ENCODE results near the gene TM9SF1. TPM values are rescaled to one million over a fixed set of nuclear protein-coding genes. Genes with fewer than 3 reads are reported as not detected.

The TM9SF1 gene
- total and polyA plus RNA-seq, 2 of the 13 experiments (the other 11 are each of a cell fraction or from before 2014, with no cell fraction given), result 83.2 to 110 TPM

GRCh38 chr14:24188251-24189058, 6.8 kb downstream of the TM9SF1 start, which contains the start of gene IPO4 (continued):
- TF ChIP-seq ATF6 (CRISPR knock-in tag; conservative IDR thresholded peaks at IDR 0.05), result peak; percentile 97; the same call in 1 of the 2 replicates
- no peak for TF ChIP-seq MAFG (CRISPR knock-in tag; IDR thresholded peaks at IDR 0.05)
- TF ChIP-seq TCF7 (IDR thresholded peaks at IDR 0.05; ENCODE audit: low read depth), result peak; percentile 57; the same call in 1 of the 2 replicates
- TF ChIP-seq FLYWCH1 (CRISPR knock-in tag; IDR thresholded peaks at IDR 0.05), result no peak; the same call in 1 of the 2 replicates
- TF ChIP-seq JUNB (CRISPR knock-in tag; IDR thresholded peaks at IDR 0.05; ENCODE audit: borderline replicate concordance), result no peak
- TF ChIP-seq ZNF792 (CRISPR knock-in tag; IDR thresholded peaks at IDR 0.05), result peak; percentile 99
- TF ChIP-seq NRL (CRISPR knock-in tag; IDR thresholded peaks at IDR 0.05; ENCODE audit: borderline replicate concordance), result peak; percentile 98; the same call in 1 of the 2 replicates
- peak; percentile 100 for TF ChIP-seq ZNF556 (CRISPR knock-in tag; IDR thresholded peaks at IDR 0.05; ENCODE audit: borderline replicate concordance)
- peak; percentile 98; the same call in 1 of the 2 replicates for TF ChIP-seq CREBL2 (CRISPR knock-in tag; IDR thresholded peaks at IDR 0.05; ENCODE audit: borderline replicate concordance)
- TF ChIP-seq, protein P1, sequence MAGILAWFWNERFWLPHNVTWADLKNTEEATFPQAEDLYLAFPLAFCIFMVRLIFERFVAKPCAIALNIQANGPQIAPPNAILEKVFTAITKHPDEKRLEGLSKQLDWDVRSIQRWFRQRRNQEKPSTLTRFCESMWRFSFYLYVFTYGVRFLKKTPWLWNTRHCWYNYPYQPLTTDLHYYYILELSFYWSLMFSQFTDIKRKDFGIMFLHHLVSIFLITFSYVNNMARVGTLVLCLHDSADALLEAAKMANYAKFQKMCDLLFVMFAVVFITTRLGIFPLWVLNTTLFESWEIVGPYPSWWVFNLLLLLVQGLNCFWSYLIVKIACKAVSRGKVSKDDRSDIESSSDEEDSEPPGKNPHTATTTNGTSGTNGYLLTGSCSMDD (CRISPR knock-in tag; IDR thresholded peaks at IDR 0.05), result no peak; the same call in none of the 2 replicates
- peak; percentile 89; the same call in 1 of the 2 replicates for TF ChIP-seq ZNF572 (CRISPR knock-in tag; IDR thresholded peaks at IDR 0.05)
- TF ChIP-seq TBL1XR1 (IDR thresholded peaks at IDR 0.05; ENCODE audit: borderline replicate concordance, low read length, partially characterized antibody), result peak; percentile 96
- TF ChIP-seq, protein P2, sequence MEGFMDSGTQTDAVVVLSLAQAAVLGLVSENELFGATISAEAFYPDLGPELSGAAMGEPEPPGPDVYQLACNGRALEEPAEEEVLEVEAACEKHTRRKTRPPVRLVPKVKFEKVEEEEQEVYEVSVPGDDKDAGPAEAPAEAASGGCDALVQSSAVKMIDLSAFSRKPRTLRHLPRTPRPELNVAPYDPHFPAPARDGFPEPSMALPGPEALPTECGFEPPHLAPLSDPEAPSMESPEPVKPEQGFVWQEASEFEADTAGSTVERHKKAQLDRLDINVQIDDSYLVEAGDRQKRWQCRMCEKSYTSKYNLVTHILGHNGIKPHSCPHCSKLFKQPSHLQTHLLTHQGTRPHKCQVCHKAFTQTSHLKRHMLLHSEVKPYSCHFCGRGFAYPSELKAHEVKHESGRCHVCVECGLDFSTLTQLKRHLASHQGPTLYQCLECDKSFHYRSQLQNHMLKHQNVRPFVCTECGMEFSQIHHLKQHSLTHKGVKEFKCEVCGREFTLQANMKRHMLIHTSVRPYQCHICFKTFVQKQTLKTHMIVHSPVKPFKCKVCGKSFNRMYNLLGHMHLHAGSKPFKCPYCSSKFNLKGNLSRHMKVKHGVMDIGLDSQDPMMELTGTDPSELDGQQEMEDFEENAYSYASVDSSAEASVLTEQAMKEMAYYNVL (CRISPR knock-in tag; IDR thresholded peaks at IDR 0.05; ENCODE audit: borderline replicate concordance), result peak; percentile 95
- peak; percentile 100 for TF ChIP-seq ZNF275 (CRISPR knock-in tag; IDR thresholded peaks at IDR 0.05; ENCODE audit: borderline replicate concordance)
- TF ChIP-seq REL (CRISPR knock-in tag; conservative IDR thresholded peaks at IDR 0.05), result no peak
- peak; percentile 89 for TF ChIP-seq NFAT5 (CRISPR knock-in tag; IDR thresholded peaks at IDR 0.05)
